IPS-NIHi11 (cell line): Measurements from ENCODE around the gene DUS4L.
A peak's percentile ranks its signal among the peaks of the same experiment; 100 is the strongest.
"Not testable (repeated sequence)": the region's sequence is repeated elsewhere in the genome, so short reads cannot be mapped to it uniquely, and the experiment has no call there.

Experiments used
- DNase-seq: peaks from one replicate; pipeline ENCODE4 v3.0.0; 2012; ENCODE audit warnings: mixed read lengths, low spot score

The DUS4L gene

GRCh38 chr7:107563775-107564552 is at the start of gene DUS4L, which contains the start of gene COG5:
Gene DUS4L (plus strand): TSS chr7:107563971. CDS start chr7:107567071, 3,100 bp downstream.
Gene COG5 (minus strand): TSS chr7:107563920. CDS start chr7:107563896, 24 bp downstream.
- DNase-seq, result peak; percentile 93

GRCh38 chr7:107526672-107527071 is 37.1 kb upstream of the DUS4L start:
- DNase-seq, result no peak

DNA sequence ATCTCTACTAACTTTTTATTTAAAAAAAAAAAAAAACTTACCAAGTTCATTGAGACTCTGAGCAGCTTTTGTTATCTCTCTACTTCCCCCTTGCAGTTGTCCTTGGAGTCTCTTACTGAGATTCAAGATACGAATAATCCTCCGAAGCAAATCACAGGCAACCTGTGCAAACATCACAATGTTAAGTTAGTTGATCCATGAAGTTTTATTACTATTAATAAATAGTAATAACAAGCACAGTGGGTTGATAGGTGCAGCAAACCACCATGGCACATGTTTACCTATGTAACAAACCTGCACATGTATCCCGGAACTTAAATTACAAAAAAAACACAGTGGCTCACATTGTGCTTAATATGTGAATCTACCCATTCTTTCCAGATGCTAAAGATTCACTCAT is 36.6 kb upstream of the DUS4L start:
- DNase-seq, result no peak

- no peak for DNase-seq
Measured at GRCh38 chr7:107528461-107528860, 35.3 kb upstream of the DUS4L start.

DNA sequence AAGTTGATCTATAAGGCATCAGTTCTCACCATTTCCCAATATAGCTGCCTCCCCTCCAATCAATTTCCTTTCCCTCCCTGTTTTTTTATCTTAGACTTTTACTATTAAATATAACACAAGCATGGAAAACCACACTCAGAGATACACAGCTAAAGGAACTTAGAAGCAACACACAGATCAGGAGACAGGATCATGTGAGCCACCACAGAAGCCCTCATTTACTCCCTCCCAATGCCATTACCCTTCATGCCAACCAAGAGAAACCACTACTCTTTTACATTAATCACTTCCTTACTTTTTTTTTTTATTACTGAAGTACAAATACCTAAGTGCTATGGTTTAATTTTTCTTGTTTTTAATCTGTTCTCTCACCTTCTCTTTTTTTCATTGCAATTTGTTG is 33.0 kb upstream of the DUS4L start:
- DNase-seq, result no peak

- no peak for DNase-seq
Measured at GRCh38 chr7:107534139-107534538, 29.6 kb upstream of the DUS4L start.

DNA sequence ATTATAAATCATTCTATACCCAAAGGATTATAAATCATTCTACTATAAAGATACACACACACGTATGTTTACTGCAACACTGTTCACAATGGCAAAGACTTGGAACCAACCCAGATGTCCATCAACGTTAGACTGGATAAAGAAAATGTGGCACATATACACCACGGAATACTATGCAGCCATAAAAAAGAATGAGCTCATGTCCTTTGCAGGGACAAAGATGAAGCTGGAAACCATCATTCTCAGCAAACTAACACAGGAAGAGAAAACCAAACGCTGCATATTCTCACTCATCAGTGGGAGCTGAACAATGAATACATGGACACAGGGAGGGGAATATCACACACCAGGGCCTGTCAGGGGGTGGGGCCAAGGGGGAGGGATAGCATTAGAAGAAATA is 26.5 kb upstream of the DUS4L start:
- DNase-seq, result not testable (repeated sequence)

DNA sequence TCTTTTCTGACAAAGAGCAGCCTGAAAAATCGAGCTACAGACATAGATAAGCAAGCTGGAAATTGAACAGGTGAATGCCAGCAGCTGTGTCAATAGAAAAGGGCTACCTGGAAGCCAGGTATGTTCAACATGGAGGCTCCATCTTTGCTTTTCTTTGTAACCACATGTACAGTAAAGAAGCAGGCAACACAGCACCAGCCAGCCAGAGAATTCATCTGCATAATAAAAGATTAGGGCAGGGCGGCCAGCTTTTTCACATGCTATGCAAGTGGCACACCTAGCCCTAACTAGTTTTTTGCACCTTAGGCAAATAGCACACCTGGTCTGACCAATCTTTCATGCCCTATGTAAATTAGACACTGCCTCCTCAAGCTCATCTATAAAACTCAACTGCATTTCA is 25.8 kb upstream of the DUS4L start:
- no peak for DNase-seq

DNA sequence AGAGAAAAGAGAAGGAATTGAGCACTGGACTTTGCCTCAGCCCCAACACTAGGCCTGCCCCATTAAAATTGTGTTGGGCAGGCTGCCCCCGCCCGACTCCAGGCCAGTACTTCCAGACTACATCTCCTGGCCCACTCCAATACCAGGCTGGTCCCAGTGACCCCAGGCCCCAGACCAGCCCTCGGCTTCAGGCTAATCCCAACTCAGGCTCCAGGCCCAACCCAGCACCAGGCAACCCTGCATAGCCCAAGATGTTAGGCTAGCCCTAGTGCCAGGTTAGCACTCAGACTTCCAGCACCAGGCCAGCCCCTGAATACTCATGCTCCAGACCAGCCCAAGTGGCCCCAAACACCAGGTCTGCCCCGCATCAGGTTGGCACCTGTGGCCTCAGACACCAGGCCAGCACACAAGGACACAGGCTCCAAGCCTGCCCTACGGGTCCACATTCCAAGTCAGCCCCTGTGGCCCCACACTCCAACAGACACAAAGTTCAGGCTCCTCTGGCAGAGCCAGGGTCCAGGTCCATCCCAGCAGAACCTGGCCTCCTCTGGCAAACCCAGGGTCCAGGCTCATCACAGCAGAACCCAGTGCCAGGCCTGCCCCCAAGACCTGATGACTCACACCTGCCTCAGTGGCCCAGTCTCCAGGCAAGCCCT is 20.3 kb upstream of the DUS4L start:
- DNase-seq, result no peak

GRCh38 chr7:107544848-107545591 is 18.8 kb upstream of the DUS4L start:
- no peak for DNase-seq

DNA sequence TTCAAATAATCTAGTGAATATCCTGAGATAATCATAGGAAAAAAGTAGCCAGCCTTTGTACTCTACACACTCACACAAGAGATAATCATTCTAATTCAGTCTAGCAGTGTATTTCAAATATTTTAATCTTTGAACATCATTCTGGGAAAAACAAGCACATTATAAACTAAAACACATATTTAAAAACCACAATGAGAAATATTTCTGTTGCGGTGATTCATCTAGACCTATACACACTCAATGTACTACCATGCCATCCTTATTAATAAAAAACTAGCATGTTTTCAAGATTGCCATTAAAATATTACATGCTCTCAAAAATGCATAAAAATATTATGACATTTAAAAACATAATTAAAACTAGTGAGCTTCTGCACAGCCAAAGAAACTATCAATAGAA is 11.8 kb upstream of the DUS4L start:
- no peak for DNase-seq

DNA sequence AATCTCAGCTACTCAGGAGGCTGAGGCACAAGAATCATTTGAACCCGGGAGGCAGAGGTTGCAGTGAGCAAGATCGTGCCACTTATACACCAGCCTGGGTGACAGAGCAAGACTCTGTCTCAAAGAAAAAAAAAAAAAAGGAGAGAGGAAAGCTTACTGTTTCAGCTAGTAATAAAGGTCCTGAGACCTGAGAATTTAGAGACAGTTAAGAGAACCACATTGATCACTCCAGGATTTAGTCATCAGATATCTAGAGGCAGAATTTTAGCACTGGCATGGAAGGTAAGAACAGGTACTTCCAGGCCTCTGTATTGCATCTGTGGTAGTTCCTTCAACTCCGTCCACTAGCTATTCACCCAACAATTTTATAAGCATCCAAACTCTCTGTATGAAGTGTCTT is 7.9 kb upstream of the DUS4L start:
- DNase-seq, result no peak

- DNase-seq, result no peak
Measured at GRCh38 chr7:107559864-107560263, 3.9 kb upstream of the DUS4L start.

GRCh38 chr7:107560898-107561516 is 2.8 kb upstream of the DUS4L start:
- DNase-seq, result no peak

- peak; percentile 70 for DNase-seq
Measured at GRCh38 chr7:107563081-107563774, 543 bp upstream of the DUS4L start.

DNA sequence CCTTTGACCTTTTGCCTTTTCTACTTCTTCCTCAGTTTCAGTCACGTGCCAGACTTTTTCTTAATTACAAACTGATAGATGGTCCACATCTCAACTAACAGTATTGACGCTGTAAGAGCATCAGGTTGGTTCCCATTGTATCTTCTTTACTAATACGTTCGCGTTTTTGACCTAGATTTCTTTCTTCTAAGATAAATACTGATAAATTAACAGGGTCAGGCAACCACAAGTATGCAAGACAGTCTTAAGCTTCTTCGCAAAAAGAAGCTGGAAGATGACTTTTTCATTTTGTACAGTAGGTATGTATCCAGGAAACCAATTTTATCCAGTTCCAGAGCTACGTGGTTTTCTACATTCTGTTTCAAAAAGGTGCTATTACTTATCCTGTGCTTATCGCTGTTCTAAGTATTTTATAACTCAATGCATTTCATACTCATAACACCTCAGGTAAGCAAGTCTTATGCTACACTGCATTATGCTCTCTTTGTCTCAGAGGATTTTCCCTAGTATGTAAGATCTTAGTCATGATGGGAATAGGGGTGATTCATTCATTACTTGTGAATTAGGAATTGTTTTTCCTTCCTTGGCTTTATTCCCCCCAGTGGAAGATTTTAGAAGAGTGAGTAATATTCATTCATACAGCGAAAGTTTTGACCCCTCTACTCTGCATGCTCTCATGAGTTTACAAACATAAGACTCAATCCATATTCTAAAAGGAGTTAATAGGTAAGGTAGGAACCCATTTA is 955 bp downstream of the DUS4L start:
- DNase-seq, result no peak

DNA sequence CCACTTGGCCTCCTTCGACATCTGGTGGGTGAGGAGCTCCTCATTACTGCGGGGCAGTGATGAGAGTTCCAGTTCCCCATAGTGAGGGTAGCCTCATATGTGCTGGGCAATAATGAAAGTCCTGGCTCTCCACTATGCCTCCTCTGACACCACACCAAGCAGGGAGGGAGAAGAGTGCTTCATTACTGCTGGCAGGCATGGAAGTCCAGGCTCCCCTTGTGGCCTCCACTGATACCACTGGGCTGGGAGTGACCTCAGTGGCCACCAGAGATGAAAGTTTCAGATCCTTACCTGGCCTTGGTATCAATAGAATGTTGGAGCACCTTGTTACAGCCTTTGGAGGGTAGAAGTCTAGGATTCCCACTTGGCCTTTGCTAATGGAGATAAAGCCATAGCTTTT is 6.5 kb downstream of the DUS4L start:
- no peak for DNase-seq

- DNase-seq, result no peak
Measured at GRCh38 chr7:107573537-107573936, 9.8 kb downstream of the DUS4L start.

- DNase-seq, result peak; percentile 20
Measured at GRCh38 chr7:107579554-107579884, 15.7 kb downstream of the DUS4L start.

DNA sequence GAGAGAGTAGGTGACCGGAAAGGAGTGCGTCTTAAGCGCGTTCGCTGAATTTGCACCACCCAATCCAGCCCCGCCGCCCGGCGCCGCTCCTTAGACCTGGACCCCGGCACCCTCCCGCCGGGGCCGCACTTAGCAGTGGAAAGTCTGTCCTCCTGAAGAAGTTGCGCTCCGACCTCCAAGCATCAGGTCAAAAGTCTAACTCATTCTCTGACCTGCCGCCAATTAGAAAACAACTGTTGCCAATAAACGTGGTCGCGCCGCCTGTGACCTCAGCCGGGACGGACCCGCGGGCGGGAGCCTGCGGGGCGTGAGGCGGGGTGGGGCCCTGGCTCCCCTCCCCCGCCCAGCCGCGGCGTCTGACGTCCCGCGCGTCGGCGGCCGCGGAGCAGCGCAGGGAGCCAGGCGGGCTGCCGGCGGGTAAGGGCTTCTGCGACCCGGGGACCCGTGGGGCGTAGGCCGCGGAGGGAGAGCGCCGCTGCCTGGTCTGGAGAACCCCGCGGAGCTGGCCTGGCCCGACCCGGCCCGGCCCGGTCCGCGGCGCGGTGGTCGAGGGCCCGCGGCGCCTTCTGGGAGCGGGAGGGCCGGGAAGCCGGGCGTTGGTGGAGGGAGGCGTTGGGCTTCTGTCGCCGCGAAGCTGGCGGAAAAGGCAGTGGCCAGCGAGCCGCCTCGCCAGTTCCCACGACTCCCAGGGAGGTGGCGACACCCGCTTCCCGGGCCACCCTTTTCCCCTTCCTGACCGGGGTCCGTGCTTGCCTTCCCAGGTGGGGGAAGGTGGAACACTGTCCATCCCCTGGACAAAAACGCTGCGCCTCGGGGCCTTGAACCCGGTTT is 16.3 kb downstream of the DUS4L start, which contains the start of gene BCAP29:
Gene BCAP29 (plus strand): TSS at position 362 of the 831 bp plus-strand sequence. CDS start 527 bp downstream, outside the sequence.
- DNase-seq, result peak; percentile 88
